Hematopoietic multipotent progenitor cell treated with erythropoietin and hydrocortisone succinate and interleukin-3 and kit ligand, for 8 days (in vitro differentiated cells): ENCODE measurements around the gene PLOD2.

ENCODE experiments used
- DNase-seq: peaks from one replicate; pipeline ENCODE4 v3.0.0-alpha.2; 2015

PLOD2 gene

GRCh38 chr3:146093896-146094295 lies 67.1 kb downstream of the PLOD2 start:
- no peak for DNase-seq

DNA sequence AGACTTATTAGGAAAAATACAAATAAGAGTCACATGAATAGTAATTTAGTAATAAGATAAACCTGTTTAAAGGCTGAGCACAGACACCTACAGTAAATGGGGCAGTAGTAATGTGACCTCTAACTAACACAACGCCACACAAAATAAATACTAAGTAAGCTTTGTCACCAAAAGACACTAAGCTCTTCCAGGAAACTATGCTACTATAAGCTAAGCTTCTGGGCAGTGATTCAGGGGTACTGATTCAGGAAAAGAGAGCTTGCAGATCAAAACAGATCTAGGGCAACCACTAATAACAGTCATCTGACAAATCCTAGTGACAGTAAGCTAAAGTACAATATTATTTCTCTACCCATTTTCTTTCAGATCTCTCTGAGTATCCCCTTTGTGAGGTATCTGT lies 68.8 kb downstream of the PLOD2 start:
- DNase-seq, result no peak

DNA sequence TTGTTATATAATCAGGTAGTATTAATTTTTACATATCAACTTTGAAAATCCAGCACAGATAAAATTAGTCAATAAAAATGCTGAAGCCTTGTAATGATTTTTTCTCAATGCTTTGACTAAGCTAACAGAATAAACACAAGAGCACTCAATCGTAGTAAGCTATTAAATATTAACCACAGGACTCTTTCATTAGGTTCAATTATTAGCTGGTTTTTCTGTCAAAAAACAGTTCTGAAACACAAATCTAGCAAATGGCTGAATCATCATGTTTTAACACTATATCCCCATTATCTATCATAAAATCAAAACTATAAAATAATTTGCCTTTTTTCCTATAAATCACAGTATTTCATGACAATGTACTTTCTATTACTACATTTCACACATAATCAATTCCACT lies 69.6 kb downstream of the PLOD2 start:
- no peak for DNase-seq

- DNase-seq, result no peak
Observed at GRCh38 chr3:146090521-146090920, 70.5 kb downstream of the PLOD2 start.

- no peak for DNase-seq
Observed at GRCh38 chr3:146088840-146089239, 72.1 kb downstream of the PLOD2 start.

GRCh38 chr3:146087116-146087515 lies 73.9 kb downstream of the PLOD2 start:
- no peak for DNase-seq

DNA sequence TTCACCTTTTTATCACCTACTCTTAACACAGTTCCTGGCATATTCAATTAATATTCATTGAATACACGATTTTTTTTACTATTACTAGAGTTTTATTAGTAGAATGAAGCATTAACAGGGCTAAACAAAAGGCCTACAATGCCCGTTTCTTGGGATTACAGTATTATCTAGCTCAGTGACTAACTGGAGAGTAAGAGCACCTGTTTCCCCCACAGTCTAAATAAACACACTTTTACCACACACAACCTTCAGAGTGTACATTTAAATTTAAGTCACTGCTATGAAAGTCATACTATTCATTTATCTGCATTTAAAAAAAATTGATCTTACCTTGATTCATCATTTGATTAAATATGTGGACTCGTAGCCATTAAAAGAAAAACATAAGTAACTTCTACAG lies 74.8 kb downstream of the PLOD2 start:
- no peak for DNase-seq

- DNase-seq, result no peak
Observed at GRCh38 chr3:146085678-146086077, 75.3 kb downstream of the PLOD2 start.

- DNase-seq, result no peak
Observed at GRCh38 chr3:146080578-146080977, 80.4 kb downstream of the PLOD2 start.

DNA sequence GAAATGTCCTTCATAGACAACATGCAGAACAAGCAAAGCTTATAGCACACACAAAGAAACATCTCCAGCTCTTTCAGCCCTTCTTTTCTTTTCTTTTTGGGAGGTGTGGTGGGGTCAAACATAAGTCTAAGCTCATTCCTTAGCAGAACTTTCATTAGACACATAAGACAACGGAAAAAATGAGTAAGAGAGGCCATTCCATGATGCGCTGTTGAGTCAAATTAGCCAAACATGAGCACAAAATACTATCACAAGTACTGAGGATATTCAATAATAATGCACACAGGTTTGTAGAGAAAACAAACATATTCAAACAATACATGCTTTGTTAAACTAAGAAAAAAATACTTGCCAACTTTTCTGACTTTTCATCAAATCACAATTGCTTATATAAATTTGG lies 83.0 kb downstream of the PLOD2 start:
- no peak for DNase-seq

GRCh38 chr3:146077181-146077580 lies 83.8 kb downstream of the PLOD2 start:
- DNase-seq, result no peak

DNA sequence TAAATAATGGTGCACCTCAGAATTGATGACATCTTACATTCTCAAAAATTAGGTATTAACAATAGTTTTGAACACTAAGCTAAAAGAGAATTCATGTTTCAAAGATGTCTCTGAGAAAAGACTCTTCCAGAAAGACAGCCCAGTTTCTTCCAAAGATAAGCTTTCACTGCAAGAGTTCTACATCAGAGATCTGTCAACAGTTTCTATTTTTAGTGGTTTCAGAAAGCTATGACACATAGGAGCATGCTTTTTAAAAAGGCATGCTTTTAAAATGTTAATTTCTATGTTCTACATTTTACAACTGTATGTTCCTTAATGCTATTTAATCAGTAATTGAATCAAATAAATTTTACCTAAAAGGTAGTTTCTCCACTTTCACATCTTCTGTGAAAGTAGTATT lies 88.2 kb downstream of the PLOD2 start:
- DNase-seq, result no peak

- no peak for DNase-seq
Observed at GRCh38 chr3:146072061-146072460, 88.9 kb downstream of the PLOD2 start.

GRCh38 chr3:146071632-146072031 lies 89.4 kb downstream of the PLOD2 start:
- no peak for DNase-seq

GRCh38 chr3:146067048-146067447 lies 93.9 kb downstream of the PLOD2 start:
- no peak for DNase-seq

GRCh38 chr3:146065573-146066006 lies 95.4 kb downstream of the PLOD2 start:
- peak; percentile 69 for DNase-seq

- DNase-seq, result no peak
Observed at GRCh38 chr3:146058241-146058640, 102.7 kb downstream of the PLOD2 start.

GRCh38 chr3:146052791-146053310 lies 108.1 kb downstream of the PLOD2 start:
- no peak for DNase-seq

GRCh38 chr3:146052056-146052790 lies 108.8 kb downstream of the PLOD2 start:
- no peak for DNase-seq

GRCh38 chr3:146050691-146051090 lies 110.3 kb downstream of the PLOD2 start:
- no peak for DNase-seq

GRCh38 chr3:146047485-146047884 lies 113.5 kb downstream of the PLOD2 start:
- DNase-seq, result no peak

DNA sequence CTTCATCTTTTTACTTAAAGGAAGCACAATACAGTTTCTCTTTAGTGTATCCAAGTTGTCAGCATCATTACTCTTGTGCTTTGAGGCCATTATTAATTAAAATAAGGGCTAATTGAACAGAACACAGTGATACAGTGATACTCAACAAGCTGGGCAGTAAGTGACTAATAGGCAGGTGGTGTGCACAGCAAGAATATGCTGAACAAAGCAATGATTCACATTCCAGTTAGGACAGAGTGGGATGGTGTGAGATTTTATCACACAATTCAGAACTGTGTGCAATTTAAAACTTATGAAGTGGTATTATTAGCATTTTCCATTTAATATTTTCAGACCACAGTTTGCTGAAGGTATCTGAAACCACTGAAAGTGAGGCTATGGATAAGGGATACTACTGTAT lies 116.9 kb downstream of the PLOD2 start:
- DNase-seq, result no peak

- no peak for DNase-seq
Observed at GRCh38 chr3:146040630-146041029, 120.4 kb downstream of the PLOD2 start.

GRCh38 chr3:146037697-146038096 lies 123.3 kb downstream of the PLOD2 start:
- no peak for DNase-seq

DNA sequence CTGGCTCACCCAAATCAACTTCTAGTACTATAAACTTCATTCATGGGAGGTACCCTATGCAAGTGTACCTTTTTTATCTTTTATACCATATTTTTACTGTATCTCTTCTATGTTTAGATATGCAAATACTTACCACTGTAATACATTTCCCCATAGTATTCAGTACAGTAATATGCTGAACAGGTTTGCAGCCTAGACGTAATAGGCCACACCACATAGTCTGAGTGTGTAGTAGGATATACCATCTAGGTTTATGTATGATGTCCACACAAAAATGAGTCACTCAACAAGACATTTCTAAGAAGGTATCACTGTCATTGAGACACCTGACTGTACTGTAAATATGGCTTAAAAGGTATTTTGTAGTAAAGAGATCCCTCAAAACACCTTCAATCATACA lies 124.7 kb downstream of the PLOD2 start:
- DNase-seq, result no peak
